RKO (cell line): ENCODE measurements around the gene RAG2.
A peak's percentile ranks its signal among the peaks of the same experiment; 100 is the strongest.
"Not testable (repeated sequence)": the region's sequence is repeated elsewhere in the genome, so short reads cannot be mapped to it uniquely, and the experiment has no call there.

Source experiments
- DNase-seq: peaks from one replicate; pipeline ENCODE4 v3.0.0-alpha.2; 2016; ENCODE audit warnings: low spot score

RAG2 gene

GRCh38 chr11:36600180-36600579, 2.1 kb upstream of the RAG2 start:
- DNase-seq: no peak

DNA sequence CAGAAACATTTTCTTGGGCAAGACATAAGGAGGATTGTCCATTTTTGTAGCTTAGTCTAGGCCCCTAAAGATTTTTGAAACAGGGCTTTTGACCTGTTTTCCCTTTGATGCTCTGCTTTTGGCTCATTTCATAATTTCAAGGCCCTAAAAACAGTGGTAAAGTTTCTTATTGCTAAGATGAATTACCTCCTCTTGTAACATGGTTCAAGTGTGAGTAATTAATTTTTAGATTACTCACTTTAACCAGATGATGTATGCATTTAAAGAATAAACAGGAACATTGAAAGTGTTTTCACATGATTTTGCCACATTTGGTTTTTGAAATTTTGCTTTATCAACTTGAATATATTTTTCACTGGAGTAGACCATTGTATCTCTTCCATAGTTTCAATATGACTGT, 1.2 kb downstream of the RAG2 start:
- no peak for DNase-seq

- DNase-seq: peak; percentile 95
These were observed 3.6 kb downstream of the RAG2 start, which contains the start of gene IFTAP for GRCh38 chr11:36594316-36594989. IFTAP (plus strand) TSS chr11:36594502; CDS start chr11:36610104, 15,602 bp downstream.

DNA sequence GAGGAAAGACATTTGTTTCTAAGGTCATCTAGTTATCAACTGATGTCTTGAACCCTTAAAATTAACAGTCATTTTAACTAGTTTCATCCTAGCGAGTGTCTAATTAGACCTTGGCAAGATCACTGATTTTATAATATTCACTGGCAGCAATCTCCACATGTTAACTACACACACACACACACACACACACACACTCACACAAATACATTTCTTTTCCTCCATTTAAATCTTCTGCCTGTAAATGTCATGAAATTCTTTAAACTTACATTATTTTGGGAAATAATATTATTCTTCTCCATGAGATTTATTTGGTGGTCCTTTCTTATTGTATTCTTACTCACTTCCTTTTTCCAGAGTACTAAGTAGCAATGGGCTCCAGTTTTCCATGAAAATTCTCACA, 6.6 kb downstream of the RAG2 start:
- DNase-seq: no peak

DNA sequence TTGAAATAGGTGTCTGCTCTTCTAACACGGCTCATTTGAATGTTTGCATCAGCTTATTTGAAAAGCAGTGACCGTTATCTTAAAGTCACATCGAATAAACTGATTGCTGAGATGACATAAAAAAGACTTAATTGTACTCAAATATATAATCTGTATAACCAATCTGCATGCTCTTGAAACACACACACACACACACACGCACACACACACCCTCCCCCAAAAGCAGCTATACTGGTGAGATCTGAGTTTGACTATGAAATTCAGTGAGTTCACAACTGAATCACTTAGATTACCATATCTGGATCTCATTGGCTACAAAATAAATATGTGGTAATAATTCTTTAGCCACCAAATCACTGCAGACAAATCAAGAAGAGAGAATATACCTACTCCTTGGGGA, 7.5 kb downstream of the RAG2 start:
- no peak for DNase-seq

GRCh38 chr11:36588099-36588498, 9.9 kb downstream of the RAG2 start:
- DNase-seq: peak; percentile 21

GRCh38 chr11:36586543-36586942, 11.5 kb downstream of the RAG2 start:
- DNase-seq: no peak

DNA sequence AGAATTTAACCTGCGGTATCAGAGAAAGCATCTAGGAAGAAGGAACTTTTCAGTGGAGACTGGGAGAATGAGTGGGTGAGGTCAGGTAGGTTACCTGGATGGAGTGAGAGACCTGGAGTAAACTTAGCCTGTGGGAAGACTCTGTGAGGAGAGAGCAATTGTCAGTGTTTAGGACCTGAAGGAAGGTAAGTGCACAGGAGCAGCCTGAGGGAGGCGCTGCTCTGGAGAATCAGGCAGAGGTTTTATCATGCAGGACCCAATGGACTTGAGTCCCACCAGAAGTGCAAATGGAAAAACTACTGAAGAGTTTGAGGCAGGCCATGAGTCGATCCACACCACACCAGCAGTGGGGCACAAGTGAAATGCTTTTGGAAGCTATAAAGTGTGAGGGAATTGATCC, 14.4 kb downstream of the RAG2 start:
- no peak for DNase-seq

DNA sequence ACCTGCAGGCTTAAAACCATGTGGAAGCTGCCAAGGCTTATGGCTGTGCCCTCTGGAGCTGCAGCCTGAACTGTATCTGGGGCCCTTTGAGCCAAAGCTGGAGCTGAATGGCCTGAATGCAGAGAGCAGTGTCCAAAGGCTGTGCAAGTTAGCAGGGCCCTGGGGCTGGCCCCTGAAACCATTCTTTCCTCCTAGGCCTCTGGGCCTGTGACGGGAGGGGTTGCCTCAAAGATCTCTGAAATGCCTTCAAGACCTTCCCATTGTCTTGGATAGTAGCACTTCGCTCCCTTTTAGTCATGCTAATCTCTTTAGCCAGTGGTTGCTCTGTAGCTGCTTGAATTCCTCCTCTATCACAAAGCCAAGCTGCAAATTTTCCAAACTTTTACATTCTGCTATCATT, 16.5 kb downstream of the RAG2 start:
- no peak for DNase-seq

DNA sequence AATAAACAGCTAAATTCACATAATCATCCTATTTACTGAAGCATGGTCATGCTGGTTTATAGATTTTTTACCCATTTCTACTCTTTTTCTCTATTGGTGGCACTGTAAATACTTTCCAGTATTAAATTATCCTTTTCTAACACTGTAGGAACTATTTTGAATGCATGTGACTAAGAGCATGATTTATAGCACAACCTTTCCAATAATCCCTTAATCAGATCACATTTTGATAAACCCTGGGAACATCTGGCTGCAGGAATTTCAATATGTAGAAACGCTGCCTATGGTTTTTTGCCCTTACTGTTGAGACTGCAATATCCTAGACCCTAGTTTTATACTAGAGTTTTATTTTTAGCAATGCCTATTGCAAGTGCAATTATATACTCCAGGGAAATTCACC, 19.6 kb downstream of the RAG2 start:
- DNase-seq: no peak

DNA sequence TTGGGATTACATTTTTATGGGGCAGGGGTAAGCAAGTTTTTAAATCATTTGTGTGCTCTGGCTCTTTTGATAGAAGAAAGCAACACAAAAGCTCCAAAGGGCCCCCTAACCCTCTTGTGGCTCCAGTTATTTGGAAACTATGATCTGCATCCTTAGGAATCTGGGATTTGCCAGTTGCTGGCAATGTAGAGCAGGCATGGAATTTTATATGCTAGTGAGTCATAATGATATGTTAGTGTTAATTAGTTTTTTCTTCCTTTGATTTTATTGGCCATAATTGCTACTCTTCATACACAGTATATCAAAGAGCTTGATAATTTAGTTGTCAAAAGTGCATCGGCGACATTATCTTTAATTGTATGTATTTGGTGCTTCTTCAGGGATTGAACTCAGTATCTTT, 20.2 kb downstream of the RAG2 start:
- no peak for DNase-seq

GRCh38 chr11:36577373-36577772, 20.7 kb downstream of the RAG2 start:
- no peak for DNase-seq

DNA sequence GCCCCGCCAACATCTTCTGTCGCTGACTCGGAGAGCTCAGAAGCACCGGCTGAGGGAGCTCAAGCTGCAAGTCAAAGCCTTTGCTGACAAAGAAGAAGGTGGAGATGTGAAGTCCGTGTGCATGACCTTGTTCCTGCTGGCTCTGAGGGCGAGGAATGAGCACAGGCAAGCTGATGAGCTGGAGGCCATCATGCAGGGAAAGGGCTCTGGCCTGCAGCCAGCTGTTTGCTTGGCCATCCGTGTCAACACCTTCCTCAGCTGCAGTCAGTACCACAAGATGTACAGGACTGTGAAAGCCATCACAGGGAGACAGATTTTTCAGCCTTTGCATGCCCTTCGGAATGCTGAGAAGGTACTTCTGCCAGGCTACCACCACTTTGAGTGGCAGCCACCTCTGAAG, 23.6 kb downstream of the RAG2 start:
- DNase-seq: no peak

GRCh38 chr11:36569095-36569494, 28.9 kb downstream of the RAG2 start:
- no peak for DNase-seq

DNA sequence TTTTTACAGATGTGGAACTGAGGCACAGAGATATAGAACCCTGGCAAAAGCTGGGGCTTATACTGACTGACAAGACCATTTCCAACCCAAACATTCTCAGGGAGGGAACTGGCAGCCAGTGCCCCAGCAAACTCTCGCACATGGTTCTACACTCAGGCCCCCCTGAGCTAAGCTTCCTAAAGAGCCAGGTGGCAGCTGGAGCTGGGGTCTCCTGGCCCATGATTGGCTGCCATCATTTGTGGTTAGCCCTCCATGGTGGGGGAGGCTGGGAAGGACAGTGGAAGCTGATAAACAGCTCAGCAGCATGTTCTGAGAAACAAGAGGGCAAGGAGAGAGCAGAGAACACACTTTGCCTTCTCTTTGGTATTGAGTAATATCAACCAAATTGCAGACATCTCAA, 30.3 kb downstream of the RAG2 start, which contains the start of gene RAG1:
TSS of gene RAG1 (plus strand) at position 314 of the 400 bp plus-strand sequence. CDS start 5,298 bp downstream, outside the sequence.
- no peak for DNase-seq

DNA sequence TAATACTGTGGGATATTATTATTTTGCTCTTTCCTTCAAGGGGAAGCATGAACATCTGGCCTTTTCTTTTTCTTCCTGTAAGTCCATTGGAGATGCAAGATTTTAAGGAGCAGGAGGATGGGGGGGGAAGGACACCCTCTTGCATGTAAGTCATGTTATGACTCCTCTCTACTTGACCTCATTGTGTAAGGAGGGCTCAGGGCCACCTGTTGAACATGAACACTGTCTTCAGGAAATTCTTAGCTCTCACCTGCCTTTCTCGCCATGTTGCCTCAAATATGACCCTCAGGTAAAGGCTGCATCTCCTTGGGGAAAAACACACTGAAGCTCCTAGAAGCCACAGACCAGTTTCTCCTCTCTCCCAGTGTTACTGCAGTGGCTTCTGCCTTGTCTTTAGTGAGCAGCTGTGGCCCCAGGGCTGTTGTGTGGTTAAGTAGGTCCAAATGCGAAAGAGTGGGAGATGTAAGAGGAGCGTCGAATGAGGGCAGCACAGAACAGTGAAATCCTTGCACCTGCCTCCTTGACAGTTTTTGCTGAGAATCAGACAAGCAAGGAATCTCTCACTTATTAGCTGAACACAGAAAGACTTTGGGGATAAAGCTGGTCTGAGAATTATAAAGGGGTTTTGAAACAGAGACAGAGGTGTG, 31.5 kb downstream of the RAG2 start:
- no peak for DNase-seq

DNA sequence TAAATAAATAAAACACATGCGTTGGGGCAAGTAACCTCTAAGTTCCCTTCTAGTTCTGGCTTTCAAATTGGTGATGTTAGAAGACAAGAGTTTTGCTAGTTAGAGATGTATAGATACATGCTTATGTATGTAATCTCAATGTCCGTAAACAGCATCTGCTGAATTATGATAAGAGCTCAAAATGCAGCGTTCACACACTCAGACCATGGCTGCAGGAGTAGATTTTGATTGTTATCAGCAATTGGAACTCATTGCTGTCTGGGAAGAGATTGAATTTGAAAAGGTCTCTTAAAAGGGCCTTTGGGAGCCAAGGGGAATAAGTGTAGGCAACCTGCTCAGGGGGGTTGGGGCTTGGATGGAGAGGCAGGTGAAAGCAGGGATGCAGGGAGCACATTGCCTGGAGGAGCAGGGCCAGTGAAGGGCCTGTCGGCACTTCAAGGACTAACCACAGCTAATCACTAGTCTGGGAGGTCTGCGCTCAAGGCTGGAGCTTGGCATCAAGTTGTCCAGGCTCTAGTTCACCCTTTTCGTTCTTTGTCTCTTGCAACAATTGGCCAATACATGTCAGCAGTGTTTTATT, 32.9 kb downstream of the RAG2 start:
- no peak for DNase-seq

GRCh38 chr11:36564376-36565030, 33.5 kb downstream of the RAG2 start:
- DNase-seq: peak; percentile 66

DNA sequence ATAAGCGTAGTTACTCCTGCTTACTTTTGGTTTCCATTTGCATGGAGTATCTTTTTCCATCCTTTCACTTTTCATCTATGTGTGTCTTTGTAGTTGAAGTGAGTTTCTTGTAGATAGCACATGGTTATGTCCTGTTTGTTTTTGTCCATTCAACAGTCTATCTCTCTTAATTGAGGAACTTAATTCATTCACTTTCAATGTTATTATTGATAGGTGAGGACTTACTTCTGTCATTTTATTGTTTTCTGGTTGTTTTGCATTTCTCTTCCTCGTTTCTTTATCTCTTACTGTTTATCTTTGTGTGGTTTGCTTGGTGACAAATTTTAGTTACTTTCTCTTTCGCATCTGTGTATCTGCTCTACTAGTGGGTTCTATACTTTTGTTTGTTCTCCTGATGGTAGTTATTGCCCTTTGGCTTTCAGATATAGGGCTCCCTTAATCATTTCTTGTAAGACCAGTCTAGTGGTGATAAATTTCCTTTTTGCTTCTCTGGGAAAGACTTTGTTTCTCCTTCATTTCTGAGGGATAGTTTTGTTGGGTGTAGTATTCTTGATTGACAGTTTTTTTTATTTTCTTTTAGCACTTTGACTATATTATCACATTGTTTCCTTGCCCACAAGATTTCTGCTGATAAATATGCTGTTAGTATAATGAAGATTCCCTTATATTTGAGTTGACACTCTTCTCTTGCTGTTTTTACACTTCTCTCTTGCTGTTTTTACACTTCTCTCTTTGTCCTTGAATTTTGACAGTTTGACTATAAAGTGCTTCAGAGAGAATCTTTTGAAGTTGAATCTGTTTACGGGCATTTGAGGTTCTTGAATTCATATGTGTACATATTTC, 39.2 kb downstream of the RAG2 start:
- DNase-seq: no peak

GRCh38 chr11:36557991-36558390, 40.0 kb downstream of the RAG2 start:
- DNase-seq: no peak

GRCh38 chr11:36557390-36557789, 40.6 kb downstream of the RAG2 start:
- not testable (repeated sequence) for DNase-seq
